NCI-H345 (cell line): ENCODE measurements around the gene YES1.

Experiments
- DNase-seq: peaks from one replicate; lab custom pipeline; 2025; lab: John Stamatoyannopoulos, UW

The YES1 gene

GRCh38 chr18:811892-812375, at the start of gene YES1:
Gene YES1, minus strand, starts transcription at chr18:812242. Its CDS starts 55,415 bp downstream, at chr18:756827.
- peak; percentile 41 for DNase-seq

DNA sequence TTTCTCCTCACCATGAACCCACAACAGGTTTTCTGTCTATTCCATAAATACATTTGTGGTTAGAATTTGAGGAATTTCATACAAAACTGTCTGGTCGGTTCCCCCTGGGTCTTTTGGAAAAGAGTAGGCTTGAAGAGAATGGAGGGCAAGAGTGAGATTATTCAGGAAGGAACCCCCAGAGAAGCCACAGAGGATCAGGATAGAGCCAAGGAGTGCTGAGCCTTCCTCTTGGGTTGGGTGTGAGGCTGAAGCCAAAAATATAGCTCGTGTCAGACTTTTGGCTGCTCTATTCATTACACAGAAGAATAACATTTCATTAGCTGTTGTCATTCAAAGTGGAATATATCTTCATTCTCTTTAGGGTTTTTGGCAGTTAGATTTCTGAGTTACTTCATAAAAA, 45.9 kb upstream of the YES1 start:
- DNase-seq: no peak

GRCh38 chr18:853471-853870, 41.4 kb upstream of the YES1 start:
- no peak for DNase-seq

- DNase-seq: no peak
Measured at GRCh38 chr18:850960-851359, 38.9 kb upstream of the YES1 start.

DNA sequence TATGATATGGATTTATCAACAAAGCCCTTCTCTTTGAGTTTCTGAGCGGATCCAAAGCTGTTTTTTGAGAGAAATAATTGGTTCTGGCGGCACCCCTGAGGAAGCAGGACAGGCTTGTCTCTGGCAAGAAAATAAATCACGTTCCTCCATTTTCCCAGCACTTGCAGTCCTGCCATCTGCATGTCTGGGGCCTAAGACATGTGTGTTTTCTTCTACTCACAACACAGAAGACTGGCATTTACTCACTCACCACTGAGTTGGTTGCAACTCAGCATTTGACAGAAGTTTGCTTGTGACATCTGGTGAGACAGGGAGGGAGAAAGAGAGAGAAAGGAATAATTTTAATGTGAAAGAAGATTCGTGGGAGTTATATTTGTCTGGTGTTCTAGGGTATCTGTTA, 37.0 kb upstream of the YES1 start:
- no peak for DNase-seq

- no peak for DNase-seq
Measured at GRCh38 chr18:848062-848861, 36.2 kb upstream of the YES1 start.

DNA sequence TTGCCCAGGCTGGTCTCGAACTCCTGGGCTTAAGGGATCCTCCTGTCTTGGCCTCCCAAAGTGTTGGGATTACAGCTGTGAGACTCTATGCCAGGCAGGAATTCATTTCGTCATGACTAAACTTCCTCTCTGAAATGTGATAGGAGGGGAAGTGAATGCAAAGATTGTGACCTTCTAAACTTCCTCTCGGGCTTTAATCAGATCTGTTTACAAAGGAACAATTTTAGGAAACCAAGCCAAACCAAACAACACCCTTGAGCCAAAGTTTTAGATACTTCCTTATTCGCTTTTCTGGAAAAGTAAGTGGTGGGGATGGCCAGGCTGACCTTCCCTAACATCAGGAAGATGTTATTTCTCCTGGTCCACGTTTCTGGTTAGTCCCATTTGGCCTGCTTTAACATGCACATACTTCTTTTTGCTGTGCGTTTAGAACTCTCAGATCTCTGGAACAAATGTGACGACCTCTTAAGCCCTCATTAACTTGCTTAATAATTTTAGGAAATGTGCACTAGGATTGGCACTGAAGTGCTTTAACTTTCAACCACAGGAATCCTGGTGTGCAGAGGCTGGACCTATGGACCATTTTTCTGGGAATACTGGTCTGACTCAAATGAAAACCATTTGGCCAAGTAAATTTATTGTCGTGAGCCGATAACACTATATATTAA, 33.2 kb upstream of the YES1 start:
- DNase-seq: no peak

- no peak for DNase-seq
Measured at GRCh38 chr18:841647-842370, 29.8 kb upstream of the YES1 start.

- DNase-seq: no peak
Measured at GRCh38 chr18:840516-840915, 28.5 kb upstream of the YES1 start.

GRCh38 chr18:840023-840408, 28.0 kb upstream of the YES1 start:
- no peak for DNase-seq

DNA sequence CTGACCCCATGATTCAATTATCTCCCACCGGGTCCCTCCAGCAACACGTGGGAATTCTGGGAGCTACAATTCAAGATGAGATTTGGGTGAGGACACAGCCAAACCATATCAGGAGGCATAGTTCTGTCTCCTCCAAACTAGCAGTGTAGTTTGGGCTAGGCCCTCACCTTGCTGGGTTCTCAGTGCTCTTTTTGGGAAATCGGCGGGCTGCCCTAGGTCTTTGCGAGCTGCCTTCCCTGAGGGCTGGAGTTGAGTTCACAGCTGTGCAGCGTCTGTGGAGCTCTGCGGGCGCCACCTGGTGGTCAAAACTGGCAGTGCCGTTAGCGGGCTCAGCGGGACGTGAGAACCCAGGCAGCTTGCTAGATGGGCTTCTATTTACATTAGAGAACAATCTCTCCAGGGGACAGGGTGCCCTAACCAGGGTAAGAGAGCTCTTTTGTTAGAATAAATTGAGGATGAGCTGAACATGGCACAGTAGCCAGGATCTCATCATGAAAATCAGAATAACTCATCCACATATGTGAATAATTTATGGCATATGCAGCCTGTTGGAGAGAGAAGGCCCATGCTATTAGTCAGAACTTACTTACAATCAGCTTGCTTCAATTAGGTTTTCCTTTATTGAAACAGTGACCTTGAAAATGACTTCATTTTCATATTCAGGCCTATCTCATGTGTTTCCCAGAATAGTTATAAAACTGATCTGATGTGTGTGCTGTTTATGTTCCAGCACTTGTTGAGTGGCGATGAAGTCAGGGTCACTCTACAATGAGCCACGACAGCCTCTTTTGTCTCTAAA, 27.4 kb upstream of the YES1 start:
- DNase-seq: peak; percentile 82

DNA sequence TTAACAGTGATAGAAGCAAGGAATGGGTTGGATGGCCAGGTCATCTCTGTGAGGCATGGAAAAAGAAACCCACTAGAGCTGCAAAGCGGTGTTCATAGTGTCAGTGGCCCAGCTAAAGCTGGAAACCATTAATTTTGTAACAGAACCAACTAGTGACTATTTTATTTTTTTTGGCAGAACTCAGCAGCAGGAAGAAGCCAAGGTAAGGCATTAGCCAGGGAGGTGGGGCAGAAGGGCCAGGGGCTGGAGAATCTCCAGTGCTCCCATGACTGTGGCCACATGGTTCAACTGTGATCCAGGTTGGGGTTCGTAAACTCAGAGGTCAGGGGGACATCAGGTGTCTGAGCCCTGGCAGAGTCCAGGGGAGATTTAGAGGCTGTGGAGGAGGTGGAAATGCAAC, 25.9 kb upstream of the YES1 start:
- DNase-seq: no peak

- DNase-seq: no peak
Measured at GRCh38 chr18:834082-834720, 22.2 kb upstream of the YES1 start.

DNA sequence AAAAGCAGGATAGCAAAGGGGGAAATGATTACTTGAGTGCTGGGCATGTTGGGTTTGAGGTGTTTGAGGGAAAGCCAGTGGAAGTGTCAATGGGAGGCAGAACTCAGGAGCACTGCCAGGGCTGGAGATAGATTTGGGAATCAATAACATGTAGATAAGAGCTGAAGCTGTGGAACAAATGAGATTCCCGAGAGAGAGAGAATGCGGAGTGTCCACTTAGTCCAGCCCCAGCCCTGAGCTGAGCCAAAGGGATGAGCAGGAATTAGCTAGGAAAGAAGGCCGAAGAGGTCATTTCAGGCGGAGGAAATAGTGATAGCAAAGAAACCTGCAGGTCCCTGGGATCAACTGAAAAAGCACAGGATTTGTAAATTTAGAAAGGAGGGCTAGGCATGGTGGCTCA, 21.2 kb upstream of the YES1 start:
- no peak for DNase-seq

DNA sequence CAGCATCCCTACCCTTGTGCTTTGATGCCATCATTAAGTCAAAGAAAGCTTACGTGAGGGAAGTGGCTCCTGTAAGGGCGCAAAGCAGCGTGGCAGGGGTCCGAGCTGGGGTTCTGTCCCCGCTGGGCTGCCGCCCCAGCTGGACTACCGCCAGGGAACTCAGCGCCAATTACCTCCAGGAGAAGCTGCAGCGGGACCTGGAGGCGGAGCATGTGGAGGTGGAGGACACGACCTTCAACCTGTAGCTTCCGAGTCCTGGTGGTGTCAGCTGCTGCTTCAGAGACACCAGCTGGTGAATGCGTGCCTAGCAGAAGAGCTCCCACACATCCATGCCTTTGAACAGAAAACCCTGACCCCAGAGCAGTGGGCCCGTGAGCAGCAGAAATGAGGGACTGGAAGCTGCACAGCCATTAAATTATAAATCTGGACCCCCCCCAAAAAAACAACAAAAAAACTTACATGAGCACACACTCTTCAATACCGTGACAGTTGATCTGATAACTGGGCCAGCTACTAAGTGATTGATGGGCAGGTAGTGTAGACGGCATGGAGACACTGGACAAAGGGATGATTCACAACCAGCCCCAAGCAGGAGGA, 20.1 kb upstream of the YES1 start:
- peak; percentile 23 for DNase-seq

GRCh38 chr18:830315-830901, 18.4 kb upstream of the YES1 start:
- peak; percentile 15 for DNase-seq

DNA sequence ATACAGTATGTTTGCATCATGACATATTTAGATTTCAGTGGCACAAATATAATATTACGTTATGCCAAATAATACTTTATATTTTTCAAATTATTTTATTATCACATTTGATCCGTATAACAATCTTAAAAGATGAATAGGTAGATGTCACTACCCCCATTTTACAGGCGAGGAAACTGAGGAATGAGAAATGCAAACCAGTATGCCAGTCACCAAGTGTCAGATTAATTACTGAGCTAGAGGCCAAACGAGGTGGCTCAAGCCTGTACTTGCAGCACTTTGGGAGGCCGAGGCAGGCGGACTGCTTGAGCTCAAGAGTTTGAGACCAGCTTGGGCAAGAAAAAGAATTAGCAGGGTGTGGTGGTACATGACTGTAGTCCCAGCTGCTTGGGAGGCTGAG, 17.4 kb upstream of the YES1 start:
- no peak for DNase-seq

GRCh38 chr18:827093-827677, 15.1 kb upstream of the YES1 start:
- DNase-seq: no peak

DNA sequence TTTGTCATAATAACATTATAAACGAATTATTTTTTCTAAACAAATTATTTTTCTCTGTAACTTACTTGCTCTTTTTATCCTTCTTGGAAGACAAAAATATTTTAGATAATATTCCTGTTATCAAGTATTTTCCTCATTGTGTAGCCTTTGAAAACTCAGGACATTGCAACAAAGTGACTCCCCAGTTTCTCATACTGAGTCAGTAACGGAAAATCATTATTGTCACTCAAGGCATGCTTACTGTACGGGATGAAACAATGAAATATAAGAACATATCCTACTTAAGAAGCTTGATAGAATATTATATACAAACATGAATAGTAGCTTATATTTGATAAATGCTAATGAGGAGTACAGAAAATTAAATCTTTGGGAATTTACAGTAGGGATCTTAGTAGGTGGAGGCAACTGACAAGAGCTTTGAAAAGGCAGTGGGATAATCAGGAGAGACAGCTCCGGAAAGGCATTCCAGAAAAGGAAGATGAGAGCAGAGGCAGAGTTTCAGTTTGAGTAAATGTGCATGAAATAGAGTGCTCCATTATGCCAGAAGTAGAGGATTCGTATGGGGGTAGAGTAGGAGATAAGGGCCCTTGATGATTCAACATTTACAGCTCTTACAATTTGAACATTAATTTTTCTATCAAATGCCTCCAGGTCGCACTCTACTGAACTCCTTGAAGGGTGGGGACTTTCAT, 14.0 kb upstream of the YES1 start:
- no peak for DNase-seq

GRCh38 chr18:824179-824578, 12.1 kb upstream of the YES1 start:
- DNase-seq: no peak
